CD4-positive, alpha-beta T cell treated with Interleukin-10 for 1 hour (primary cell): ENCODE results near the gene ZNF521.

ENCODE experiments used
- DNase-seq: peaks from one replicate; pipeline ENCODE4 v3.0.0-alpha.2; 2020

ZNF521 gene

GRCh38 chr18:25164848-25165811, 186.8 kb downstream of the ZNF521 start:
- DNase-seq, result no peak

- DNase-seq, result no peak
Measured at GRCh38 chr18:25164211-25164847, 187.6 kb downstream of the ZNF521 start.

- no peak for DNase-seq
Measured at GRCh38 chr18:25153426-25153825, 198.5 kb downstream of the ZNF521 start.

GRCh38 chr18:25147877-25148488, 204.0 kb downstream of the ZNF521 start:
- no peak for DNase-seq

- DNase-seq, result no peak
Measured at GRCh38 chr18:25146512-25146910, 205.5 kb downstream of the ZNF521 start.

- no peak for DNase-seq
Measured at GRCh38 chr18:25145731-25146511, 206.0 kb downstream of the ZNF521 start.

- DNase-seq, result no peak
Measured at GRCh38 chr18:25144820-25145219, 207.1 kb downstream of the ZNF521 start.

GRCh38 chr18:25141886-25142285, 210.1 kb downstream of the ZNF521 start:
- no peak for DNase-seq

- no peak for DNase-seq
Measured at GRCh38 chr18:25141399-25141798, 210.6 kb downstream of the ZNF521 start.

- no peak for DNase-seq
Measured at GRCh38 chr18:25140962-25141308, 211.0 kb downstream of the ZNF521 start.

- no peak for DNase-seq
Measured at GRCh38 chr18:25140124-25140961, 211.6 kb downstream of the ZNF521 start.

- no peak for DNase-seq
Measured at GRCh38 chr18:25137197-25137472, 214.8 kb downstream of the ZNF521 start.

- no peak for DNase-seq
Measured at GRCh38 chr18:25136416-25137196, 215.4 kb downstream of the ZNF521 start.

- no peak for DNase-seq
Measured at GRCh38 chr18:25134861-25135260, 217.1 kb downstream of the ZNF521 start.

GRCh38 chr18:25133879-25134278, 218.1 kb downstream of the ZNF521 start:
- DNase-seq, result no peak

- no peak for DNase-seq
Measured at GRCh38 chr18:25132786-25133496, 219.0 kb downstream of the ZNF521 start.

- DNase-seq, result no peak
Measured at GRCh38 chr18:25126751-25127150, 225.2 kb downstream of the ZNF521 start.

- DNase-seq, result no peak
Measured at GRCh38 chr18:25125680-25126079, 226.3 kb downstream of the ZNF521 start.

GRCh38 chr18:25123438-25124232, 228.3 kb downstream of the ZNF521 start:
- DNase-seq, result no peak

GRCh38 chr18:25121442-25121841, 230.5 kb downstream of the ZNF521 start:
- no peak for DNase-seq
